GM13976 (cell line): ENCODE results near the gene ALK.

Source experiments
- DNase-seq: peaks from one replicate; pipeline ENCODE4 v3.0.0; 2012; ENCODE audit warnings: low spot score
- CTCF ChIP-seq: IDR thresholded peaks from 2 replicates; pipeline ENCODE4 v1.5.1; 2012; ENCODE audit warnings: borderline replicate concordance, mild to moderate bottlenecking; ENCODE audit not compliant: insufficient read depth; ENCODE audit errors: extremely low read depth, missing control alignments, control extremely low read depth
- in situ Hi-C: fragments of 300-500 bp; cut with MboI; formaldehyde crosslinking; loops from one replicate; pipeline ENCODE4 v1.12.0; 2022; ENCODE audit warnings: low sequenced_read_pairs, mixed read lengths, inconsistent platforms; ENCODE audit not compliant: unreplicated experiment

The ALK gene

GRCh38 chr2:29420999-29421782 lies 500.2 kb downstream of the ALK start:
- no peak for DNase-seq
- TF ChIP-seq CTCF, result no peak
- in situ Hi-C loops, result no loop called here

- in situ Hi-C loops, result no loop called here
- no peak for TF ChIP-seq CTCF
- DNase-seq, result no peak
Observed at GRCh38 chr2:29420464-29420863, 500.9 kb downstream of the ALK start.

DNA sequence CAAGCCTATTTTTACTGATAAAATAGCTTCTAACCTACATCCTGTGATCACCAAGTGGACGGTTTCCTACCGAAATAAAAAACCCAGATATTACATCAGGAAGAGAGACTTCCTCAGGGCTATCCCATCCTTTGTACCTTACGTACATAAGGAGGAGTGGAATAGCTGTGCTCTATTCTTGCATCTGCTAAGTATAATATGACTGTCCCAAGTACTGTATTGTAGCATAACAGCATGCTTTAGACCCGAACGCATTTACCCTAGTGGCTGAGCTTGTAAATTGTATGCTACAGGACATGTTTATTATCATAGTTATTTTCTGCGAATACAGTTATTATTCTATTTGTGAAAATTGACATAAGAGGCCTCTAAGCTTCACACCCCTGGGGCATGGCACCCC lies 503.8 kb downstream of the ALK start:
- DNase-seq, result no peak
- no peak for TF ChIP-seq CTCF
- in situ Hi-C loops, result no loop called here

DNA sequence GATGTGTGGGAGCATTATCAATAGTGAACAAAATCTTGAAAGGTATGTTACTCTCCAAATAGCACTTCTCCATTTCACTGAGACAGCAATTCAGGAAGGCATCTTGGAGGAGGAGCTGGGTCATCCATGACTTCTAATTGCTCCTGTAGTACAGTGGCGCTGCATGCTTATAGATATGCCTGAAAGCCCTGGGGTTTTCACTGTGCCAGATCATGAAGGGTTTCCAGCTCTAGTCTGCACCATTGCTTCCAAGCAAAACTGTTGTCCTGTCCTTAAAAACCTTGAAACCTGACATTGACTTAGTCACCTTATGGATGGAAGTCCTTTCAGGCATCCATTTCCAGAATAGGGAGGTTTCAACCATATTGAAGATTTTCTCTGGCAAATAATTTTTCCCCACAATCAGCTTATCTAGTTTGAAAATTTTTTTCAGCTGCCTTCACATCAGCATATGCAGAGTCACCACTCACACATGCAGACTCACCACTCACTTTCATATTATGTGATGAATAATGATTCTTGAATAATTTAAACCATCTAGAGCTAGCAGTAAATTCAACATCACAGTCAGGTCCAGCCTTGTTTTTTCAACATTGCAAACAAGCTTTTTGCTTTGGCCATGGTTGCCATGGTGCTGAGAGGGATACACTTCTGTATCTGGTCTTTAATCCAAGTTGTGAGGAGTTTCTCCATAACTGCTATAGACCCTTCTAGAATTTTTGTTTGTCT lies 509.0 kb downstream of the ALK start:
- in situ Hi-C loops, result no loop called here
- no peak for DNase-seq
- no peak for TF ChIP-seq CTCF

- no peak for DNase-seq
- TF ChIP-seq CTCF, result no peak
- in situ Hi-C loops, result no loop called here
Observed at GRCh38 chr2:29405707-29406106, 515.7 kb downstream of the ALK start.

DNA sequence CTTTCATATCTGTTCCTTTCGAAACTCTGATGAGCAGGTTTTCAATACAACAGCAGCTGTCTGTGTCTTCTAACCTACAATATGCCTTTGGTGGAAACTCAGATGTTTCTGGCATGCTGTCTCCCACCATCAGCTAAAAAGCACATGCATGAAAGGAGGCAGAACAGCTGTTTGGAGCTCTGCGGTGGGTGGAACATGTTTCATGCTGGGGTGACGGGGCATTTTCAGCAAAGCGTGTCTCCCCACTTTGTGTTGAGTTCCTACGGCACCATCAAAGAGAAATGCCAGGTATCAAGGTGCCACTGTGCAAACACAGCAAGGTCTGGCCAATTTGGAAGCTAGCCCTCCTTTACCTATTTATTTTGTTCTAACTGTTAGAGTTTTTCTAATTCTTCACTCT lies 516.1 kb downstream of the ALK start:
- no peak for DNase-seq
- TF ChIP-seq CTCF, result no peak
- in situ Hi-C loops, result no loop called here
